ENCODE measurements around the gene MYO18B.

The MYO18B gene

GRCh38 chr22:25752615-25753214 is 10.7 kb downstream of the MYO18B start:
- TF ChIP-seq, protein P1, sequence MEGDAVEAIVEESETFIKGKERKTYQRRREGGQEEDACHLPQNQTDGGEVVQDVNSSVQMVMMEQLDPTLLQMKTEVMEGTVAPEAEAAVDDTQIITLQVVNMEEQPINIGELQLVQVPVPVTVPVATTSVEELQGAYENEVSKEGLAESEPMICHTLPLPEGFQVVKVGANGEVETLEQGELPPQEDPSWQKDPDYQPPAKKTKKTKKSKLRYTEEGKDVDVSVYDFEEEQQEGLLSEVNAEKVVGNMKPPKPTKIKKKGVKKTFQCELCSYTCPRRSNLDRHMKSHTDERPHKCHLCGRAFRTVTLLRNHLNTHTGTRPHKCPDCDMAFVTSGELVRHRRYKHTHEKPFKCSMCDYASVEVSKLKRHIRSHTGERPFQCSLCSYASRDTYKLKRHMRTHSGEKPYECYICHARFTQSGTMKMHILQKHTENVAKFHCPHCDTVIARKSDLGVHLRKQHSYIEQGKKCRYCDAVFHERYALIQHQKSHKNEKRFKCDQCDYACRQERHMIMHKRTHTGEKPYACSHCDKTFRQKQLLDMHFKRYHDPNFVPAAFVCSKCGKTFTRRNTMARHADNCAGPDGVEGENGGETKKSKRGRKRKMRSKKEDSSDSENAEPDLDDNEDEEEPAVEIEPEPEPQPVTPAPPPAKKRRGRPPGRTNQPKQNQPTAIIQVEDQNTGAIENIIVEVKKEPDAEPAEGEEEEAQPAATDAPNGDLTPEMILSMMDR (conservative IDR thresholded peaks at IDR 0.05), result no peak
- TF ChIP-seq ZFX (IDR thresholded peaks at IDR 0.05), result no peak
- no peak overlapping the region for H3K27ac ChIP-seq

DNA sequence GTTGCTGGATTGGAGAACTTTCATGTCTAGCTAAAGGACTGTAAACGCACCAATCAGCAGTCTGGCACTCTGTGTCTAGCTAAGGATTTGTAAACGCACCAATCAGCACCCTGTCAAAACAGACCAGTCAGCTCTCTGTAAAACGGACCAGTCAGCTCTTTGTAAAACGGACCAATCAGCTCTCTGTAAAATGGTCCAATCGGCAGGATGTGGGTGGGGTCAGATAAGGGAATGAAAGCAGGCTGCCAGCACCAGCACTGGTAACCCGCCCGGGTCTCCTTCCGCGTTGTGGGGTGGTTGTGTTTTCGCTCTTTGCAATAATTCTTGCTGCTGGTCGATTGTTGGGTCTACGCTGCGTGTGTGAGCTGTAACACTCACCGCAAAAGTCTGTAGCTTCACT is 11.3 kb downstream of the MYO18B start:
- no peak overlapping the region for H3K27ac ChIP-seq
- TF ChIP-seq ZFX (IDR thresholded peaks at IDR 0.05), result no peak
- TF ChIP-seq, protein P1 (conservative IDR thresholded peaks at IDR 0.05), result no peak

DNA sequence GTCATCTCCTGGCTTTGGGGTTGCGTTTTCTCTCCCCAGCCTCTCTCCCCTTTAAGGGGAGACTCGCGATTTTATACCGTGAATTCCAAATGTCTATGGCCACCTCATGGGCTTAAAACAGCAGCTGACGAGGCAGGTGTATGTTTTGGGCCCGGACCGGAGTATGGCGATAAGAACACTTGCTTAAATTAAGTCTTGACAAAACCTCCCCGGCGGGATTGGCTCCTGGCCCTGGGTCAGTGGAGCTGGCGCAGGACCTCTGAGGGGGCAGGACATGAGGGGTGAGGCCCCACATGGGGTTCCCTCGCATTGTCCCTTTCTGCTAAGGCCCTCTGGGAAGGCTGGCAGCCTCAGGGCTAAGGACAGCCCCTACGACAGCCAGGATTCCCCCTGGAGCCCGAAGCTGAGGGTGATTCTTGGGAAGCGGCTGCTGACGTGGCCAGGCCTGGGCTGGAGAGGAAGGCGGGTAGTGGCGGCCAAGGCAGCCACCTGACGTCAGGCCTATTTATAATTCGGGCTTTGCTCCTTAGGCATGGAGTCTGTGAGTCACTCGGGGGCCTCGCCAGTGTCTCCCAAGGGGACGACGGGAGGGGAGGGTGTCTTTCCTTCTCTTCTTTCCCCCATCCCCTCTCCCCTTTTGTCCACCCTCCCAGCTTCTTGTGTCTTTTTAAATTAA is 12.7 kb downstream of the MYO18B start:
- TF ChIP-seq, protein P1 (conservative IDR thresholded peaks at IDR 0.05), result no peak
- no peak for TF ChIP-seq ZFX (IDR thresholded peaks at IDR 0.05)
- H3K27ac ChIP-seq, result no peak overlapping the region

DNA sequence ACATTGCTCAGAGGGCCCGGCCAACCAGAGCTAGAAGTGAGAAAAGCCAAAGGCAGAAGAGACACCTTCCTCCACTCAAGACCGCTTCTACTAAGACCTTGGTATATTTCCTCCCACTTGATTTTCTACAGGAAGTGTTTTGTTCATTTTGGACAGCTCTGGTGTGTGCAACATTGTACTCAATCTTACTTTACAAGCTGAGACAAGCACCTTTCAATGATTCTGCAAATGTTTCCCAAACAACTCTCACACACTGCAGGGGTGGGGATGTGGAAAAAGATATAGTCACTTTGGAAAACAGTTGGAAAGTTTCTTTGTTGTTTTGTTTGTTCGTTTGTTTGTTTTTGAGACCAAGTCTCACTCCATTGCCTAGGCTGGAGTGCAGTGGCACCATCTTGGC is 15.7 kb downstream of the MYO18B start:
- no peak overlapping the region for H3K27ac ChIP-seq
- TF ChIP-seq ZFX (IDR thresholded peaks at IDR 0.05), result no peak
- TF ChIP-seq, protein P1 (conservative IDR thresholded peaks at IDR 0.05), result no peak

DNA sequence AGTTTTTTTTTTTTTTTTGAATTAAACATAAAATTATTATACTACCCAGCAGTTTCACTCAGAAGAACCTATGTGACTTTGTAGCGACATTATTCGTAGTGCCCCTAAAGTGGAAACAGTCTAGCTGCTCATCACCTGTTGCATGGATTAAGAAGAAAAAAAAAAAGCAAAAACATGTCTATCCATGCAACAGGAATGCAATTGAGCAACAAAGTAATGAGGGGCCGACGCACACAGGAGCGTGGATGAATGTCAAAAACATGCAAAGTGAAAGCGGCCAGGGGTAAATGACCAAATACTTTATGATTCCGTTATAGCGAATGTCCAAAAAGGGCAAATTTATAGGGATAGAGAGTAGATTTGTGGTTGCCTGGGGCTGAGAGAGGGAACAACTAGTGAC is 16.3 kb downstream of the MYO18B start:
- H3K27ac ChIP-seq, result no peak overlapping the region
- TF ChIP-seq, protein P1 (conservative IDR thresholded peaks at IDR 0.05), result no peak
- TF ChIP-seq ZFX (IDR thresholded peaks at IDR 0.05), result no peak

GRCh38 chr22:25759825-25760231 is 17.8 kb downstream of the MYO18B start:
- H3K27ac ChIP-seq, result no peak overlapping the region
- TF ChIP-seq, protein P1 (conservative IDR thresholded peaks at IDR 0.05), result no peak
- no peak for TF ChIP-seq ZFX (IDR thresholded peaks at IDR 0.05)

GRCh38 chr22:25760294-25760693 is 18.3 kb downstream of the MYO18B start:
- no peak overlapping the region for H3K27ac ChIP-seq

More at GRCh38 chr22:25760294-25760693, 18.3 kb downstream of the MYO18B start:
- no peak for TF ChIP-seq ZFX (IDR thresholded peaks at IDR 0.05)
- TF ChIP-seq, protein P1 (conservative IDR thresholded peaks at IDR 0.05), result no peak

Data from C4-2B (cell line).